A673 (cell line): ENCODE results near the gene CREB5.

Source experiments
- EZH2 ChIP-seq: fragments of 200-600 bp; sonication (generic); IDR thresholded peaks from 2 replicates; pipeline ENCODE4 v1.6.1; 2017; ENCODE audit warnings: borderline replicate concordance, low read depth, mild to moderate bottlenecking, mixed read lengths, antibody characterized with exemption, low read length; ENCODE audit not compliant: poor library complexity, severe bottlenecking
- TF ChIP-seq, protein P1 (sequence below): fragments of 300-800, 200-600 bp; sonication (generic); conservative IDR thresholded peaks from 2 replicates; pipeline ENCODE4 v1.5.1; 2017; ENCODE audit warnings: low read depth, mild to moderate bottlenecking, antibody characterized with exemption, low read length, moderate library complexity, mixed read lengths

DNA sequence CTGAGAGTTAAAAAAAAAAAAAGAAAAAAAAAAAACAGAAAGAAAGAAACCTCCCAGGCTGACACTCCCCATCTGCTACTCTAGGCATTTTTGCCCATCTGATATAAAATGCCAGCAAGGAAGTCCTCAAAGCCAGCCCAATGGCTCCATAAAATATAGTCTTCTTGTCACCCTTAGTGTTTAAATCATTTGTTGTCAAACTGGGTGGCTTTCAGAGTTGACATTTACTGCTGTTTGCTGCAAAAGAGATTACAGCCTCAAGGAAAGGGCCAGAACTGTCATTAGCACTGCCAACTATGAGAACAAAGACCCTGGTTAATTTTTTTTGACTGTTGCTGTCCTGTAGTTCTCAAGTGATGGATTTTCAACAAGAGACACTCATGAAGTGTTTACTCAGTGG lies 459.3 kb downstream of the CREB5 start:
- TF ChIP-seq, protein P1, sequence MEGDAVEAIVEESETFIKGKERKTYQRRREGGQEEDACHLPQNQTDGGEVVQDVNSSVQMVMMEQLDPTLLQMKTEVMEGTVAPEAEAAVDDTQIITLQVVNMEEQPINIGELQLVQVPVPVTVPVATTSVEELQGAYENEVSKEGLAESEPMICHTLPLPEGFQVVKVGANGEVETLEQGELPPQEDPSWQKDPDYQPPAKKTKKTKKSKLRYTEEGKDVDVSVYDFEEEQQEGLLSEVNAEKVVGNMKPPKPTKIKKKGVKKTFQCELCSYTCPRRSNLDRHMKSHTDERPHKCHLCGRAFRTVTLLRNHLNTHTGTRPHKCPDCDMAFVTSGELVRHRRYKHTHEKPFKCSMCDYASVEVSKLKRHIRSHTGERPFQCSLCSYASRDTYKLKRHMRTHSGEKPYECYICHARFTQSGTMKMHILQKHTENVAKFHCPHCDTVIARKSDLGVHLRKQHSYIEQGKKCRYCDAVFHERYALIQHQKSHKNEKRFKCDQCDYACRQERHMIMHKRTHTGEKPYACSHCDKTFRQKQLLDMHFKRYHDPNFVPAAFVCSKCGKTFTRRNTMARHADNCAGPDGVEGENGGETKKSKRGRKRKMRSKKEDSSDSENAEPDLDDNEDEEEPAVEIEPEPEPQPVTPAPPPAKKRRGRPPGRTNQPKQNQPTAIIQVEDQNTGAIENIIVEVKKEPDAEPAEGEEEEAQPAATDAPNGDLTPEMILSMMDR, result no peak
- TF ChIP-seq EZH2, result no peak
